ENCODE measurements around the gene GPX2. TPM values are rescaled to one million over a fixed set of nuclear protein-coding genes. Genes with fewer than 3 reads are reported as not detected.

Gene GPX2
- total RNA-seq, 1 experiment from 2014 or later: 0.15 TPM

- POLR2A ChIA-PET: no interaction called here
Observed at GRCh38 chr14:64953661-64954060, 11.1 kb upstream of the GPX2 start.

DNA sequence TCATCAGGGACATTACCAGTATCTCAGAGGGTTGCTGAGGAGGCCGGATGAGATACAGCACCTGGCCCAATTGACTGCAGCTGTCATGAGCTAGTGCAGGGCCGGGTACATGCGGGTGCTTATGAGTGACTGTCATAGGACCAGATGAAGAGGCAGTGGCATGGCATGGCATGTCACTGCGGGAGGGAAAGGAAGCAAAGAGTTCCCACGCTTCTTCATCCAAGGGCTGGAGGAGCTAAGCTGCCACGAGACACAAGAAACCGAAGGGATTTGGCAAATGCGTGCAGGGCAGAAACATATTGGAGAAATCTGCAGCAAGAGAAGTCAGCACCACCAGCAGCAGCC is 10.7 kb upstream of the GPX2 start:
- Histone ChIP-seq H3K27me3 (ENCODE audit: control insufficient read depth, insufficient read depth, low read length) (no peaks in the 10 kb centered on the region), H3K4me3 (ENCODE audit: low read depth in 2 of 2, low read length in 2 of 2) (no peak overlapping the region), H3K4me1 (ENCODE audit: control insufficient read depth, insufficient read depth, low read length) (no peaks in the 10 kb centered on the region), H3K27ac (ENCODE audit: low read length) (no peak overlapping the region), H3K9me3 (ENCODE audit: control insufficient read depth, insufficient read depth, low read depth, low read length) (no peaks in the 10 kb centered on the region), H3K36me3 (ENCODE audit: control insufficient read depth, insufficient read depth, low read length) (no peaks in the 10 kb centered on the region)
- POLR2A ChIA-PET: no interaction called here
- in situ Hi-C loops (cut with HindIII; ENCODE audit: low pct_unique_long_range_greater_than_20kb, low sequenced_read_pairs): no loop called here
- DNase-seq (ENCODE audit: low read depth, low spot score): no peak
- no TSS peak for BruUV-seq (replicated peaks)
- intact Hi-C loops (cut with micrococcal nuclease; ENCODE audit: unreplicated experiment): no loop called here
- ATAC-seq: no peak
- CTCF ChIA-PET: no interaction called here
- TF ChIP-seq, protein P1, sequence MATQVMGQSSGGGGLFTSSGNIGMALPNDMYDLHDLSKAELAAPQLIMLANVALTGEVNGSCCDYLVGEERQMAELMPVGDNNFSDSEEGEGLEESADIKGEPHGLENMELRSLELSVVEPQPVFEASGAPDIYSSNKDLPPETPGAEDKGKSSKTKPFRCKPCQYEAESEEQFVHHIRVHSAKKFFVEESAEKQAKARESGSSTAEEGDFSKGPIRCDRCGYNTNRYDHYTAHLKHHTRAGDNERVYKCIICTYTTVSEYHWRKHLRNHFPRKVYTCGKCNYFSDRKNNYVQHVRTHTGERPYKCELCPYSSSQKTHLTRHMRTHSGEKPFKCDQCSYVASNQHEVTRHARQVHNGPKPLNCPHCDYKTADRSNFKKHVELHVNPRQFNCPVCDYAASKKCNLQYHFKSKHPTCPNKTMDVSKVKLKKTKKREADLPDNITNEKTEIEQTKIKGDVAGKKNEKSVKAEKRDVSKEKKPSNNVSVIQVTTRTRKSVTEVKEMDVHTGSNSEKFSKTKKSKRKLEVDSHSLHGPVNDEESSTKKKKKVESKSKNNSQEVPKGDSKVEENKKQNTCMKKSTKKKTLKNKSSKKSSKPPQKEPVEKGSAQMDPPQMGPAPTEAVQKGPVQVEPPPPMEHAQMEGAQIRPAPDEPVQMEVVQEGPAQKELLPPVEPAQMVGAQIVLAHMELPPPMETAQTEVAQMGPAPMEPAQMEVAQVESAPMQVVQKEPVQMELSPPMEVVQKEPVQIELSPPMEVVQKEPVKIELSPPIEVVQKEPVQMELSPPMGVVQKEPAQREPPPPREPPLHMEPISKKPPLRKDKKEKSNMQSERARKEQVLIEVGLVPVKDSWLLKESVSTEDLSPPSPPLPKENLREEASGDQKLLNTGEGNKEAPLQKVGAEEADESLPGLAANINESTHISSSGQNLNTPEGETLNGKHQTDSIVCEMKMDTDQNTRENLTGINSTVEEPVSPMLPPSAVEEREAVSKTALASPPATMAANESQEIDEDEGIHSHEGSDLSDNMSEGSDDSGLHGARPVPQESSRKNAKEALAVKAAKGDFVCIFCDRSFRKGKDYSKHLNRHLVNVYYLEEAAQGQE (IDR thresholded peaks at IDR 0.05; ENCODE audit: insufficient read depth in 1 of 2, low read depth in 2 of 2, low read length in 1 of 2): no peak
- TF ChIP-seq POLR2AphosphoS5 (IDR thresholded peaks at IDR 0.05; ENCODE audit: low read depth, low read length): no peak
- TF ChIP-seq TCF7L2 (IDR thresholded peaks at IDR 0.05; ENCODE audit: low read depth, low read length): no peak
- TF ChIP-seq CTCF (IDR thresholded peaks at IDR 0.05): no peak
- TF ChIP-seq SIN3A (IDR thresholded peaks at IDR 0.05; ENCODE audit: borderline replicate concordance, insufficient read depth, low read depth, low read length): no peak

More at GRCh38 chr14:64953661-64954060, 11.1 kb upstream of the GPX2 start:
- Histone ChIP-seq H3K27ac (ENCODE audit: low read length) (no peak overlapping the region), H3K4me3 (ENCODE audit: low read depth in 2 of 2, low read length in 2 of 2) (no peak overlapping the region), H3K4me1 (ENCODE audit: control insufficient read depth, insufficient read depth, low read length) (no peaks in the 10 kb centered on the region), H3K9me3 (ENCODE audit: control insufficient read depth, insufficient read depth, low read depth, low read length) (no peaks in the 10 kb centered on the region), H3K36me3 (ENCODE audit: control insufficient read depth, insufficient read depth, low read length) (no peaks in the 10 kb centered on the region), H3K27me3 (ENCODE audit: control insufficient read depth, insufficient read depth, low read length) (no peaks in the 10 kb centered on the region)
- ATAC-seq (no peak), DNase-seq (ENCODE audit: low read depth, low spot score) (no peak)
- in situ Hi-C loops (cut with HindIII; ENCODE audit: low pct_unique_long_range_greater_than_20kb, low sequenced_read_pairs): no loop called here
- intact Hi-C loops (cut with micrococcal nuclease; ENCODE audit: unreplicated experiment): no loop called here
- CTCF ChIA-PET: no interaction called here
- BruUV-seq (replicated peaks): no TSS peak
- TF ChIP-seq POLR2AphosphoS5 (IDR thresholded peaks at IDR 0.05; ENCODE audit: low read depth, low read length) (no peak), TCF7L2 (IDR thresholded peaks at IDR 0.05; ENCODE audit: low read depth, low read length) (no peak), SIN3A (IDR thresholded peaks at IDR 0.05; ENCODE audit: borderline replicate concordance, insufficient read depth, low read depth, low read length) (no peak), CTCF (IDR thresholded peaks at IDR 0.05) (no peak)
- TF ChIP-seq, protein P1 (IDR thresholded peaks at IDR 0.05; ENCODE audit: insufficient read depth in 1 of 2, low read depth in 2 of 2, low read length in 1 of 2): no peak

Data from Panc1 (cell line).